NCI-H345 treated with DMSO at 0.1 percent for 48 hours (cell line): ENCODE measurements around the gene TOMM7.
"Not testable (repeated sequence)": the region's sequence is repeated elsewhere in the genome, so short reads cannot be mapped to it uniquely, and the experiment has no call there.

Experiments used
- DNase-seq: peaks from one replicate; lab custom pipeline; 2025; ENCODE audit not compliant: unreplicated experiment; lab: John Stamatoyannopoulos, UW

The TOMM7 gene

DNA sequence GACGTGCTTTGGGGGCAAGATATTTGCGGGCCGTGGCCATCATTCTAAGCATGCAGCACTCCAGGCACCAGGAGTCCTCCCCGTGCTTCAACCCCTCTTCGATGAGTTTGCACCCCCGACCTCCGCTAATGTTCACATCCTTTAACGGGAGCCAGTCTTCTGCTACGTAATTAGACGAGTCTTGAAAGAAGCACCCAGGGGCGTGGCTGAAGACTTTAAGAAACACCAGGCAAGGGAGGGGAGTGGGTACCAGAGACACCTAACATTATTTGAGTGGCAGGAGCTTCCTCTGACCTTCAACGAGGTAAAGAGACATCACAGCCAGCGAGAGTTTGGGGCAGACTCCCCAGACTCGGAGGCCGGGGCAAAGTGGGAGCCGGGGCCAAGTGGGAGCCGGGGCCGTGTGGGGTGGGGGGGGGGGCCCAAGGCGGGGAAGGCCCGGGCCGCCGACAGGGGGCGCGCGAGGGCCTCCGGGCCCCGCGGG lies 31.1 kb upstream of the TOMM7 start:
- no peak for DNase-seq

DNA sequence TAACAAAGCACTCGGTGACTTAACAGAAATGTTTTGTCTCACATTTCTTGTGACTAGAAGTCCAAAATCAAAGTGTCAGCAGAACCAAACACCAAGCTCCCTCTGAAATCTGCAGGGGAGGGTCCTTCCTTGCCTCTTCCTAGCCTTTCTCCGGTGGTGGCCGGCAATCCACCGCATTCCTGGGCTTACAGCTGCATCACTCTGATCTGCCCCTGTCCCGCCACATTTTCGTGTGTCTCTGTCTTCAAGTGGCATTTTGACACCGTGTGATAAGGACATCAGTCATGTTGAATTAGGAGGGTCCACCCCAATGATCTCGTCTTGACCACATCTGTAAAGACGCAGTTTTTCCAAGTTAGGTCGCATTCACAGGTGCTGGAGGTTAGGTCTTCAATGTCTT lies 30.5 kb upstream of the TOMM7 start:
- no peak for DNase-seq

DNA sequence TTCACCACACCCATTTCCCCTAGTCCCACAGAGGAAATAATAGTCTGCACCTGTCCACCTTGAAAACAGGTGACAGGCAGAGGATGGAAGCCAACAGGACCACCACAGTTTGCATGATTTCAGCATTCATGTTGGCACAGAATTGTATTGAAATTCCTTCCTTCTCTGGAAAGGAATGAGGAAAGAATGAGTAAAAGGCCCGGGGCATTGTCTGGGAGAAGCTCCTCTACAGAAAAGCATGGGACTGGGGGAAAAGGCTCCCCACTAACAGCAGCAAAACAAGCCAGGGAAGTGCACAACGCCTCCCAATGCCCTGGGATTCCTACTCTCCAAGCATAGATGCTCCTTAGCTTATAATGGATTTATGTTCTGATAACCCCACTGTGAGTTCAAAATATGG lies 28.5 kb upstream of the TOMM7 start:
- DNase-seq, result no peak

DNA sequence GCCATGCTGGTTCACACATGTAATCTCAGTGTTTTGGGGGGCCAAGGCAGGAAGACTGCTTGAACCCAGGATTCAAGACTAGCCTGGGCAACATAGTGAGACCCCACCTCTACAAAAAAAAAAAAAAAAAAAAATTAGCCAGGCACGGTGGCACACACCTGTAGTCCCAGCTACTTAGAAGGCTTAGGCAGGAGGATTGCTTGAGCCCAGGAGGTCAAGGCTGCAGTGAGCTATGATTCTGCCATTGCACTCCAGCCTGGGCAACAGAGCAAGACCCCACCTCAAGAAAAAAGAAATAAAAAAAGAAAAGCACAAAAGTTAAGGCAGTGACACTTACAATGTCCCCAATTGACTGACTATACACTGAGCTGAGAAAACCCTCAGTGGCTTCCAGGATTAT lies 27.7 kb upstream of the TOMM7 start:
- not testable (repeated sequence) for DNase-seq

DNA sequence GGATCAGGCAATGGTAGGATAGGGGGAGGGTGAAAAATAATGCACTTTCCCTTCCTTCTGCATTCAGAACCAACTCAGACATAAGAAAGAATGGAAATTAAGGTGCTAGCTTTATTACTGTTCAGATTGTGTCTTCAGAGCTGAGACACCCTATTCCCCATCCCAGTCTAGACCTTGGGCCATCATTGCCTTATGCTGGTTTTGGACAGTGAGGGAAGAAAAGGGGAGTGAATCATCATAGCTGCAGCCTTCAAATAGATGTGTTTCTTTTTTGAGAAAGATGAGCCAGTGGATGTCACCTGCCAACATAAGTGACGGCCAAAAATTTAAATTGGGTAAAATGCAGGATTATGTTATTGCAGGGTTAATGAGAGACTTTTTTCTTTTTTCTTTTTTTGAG lies 27.0 kb upstream of the TOMM7 start:
- no peak for DNase-seq

DNA sequence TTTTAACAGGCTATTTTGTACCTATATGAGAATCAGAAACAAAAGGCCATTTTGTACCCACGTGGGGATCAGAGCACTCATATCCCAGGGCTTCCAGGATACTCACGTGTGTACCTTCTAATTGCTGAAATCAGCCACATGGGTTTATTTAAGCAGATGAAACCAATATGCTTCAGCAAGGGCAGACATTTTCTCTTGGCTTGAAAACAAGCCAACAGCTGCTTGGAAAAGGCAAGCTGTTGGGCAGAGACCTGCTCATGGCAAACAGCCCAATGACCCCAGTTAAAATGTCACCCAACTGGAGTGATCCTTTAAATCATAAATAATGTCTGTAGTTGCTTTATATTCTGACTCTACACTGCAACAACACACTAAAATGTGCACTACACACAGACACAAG lies 26.5 kb upstream of the TOMM7 start:
- no peak for DNase-seq

DNA sequence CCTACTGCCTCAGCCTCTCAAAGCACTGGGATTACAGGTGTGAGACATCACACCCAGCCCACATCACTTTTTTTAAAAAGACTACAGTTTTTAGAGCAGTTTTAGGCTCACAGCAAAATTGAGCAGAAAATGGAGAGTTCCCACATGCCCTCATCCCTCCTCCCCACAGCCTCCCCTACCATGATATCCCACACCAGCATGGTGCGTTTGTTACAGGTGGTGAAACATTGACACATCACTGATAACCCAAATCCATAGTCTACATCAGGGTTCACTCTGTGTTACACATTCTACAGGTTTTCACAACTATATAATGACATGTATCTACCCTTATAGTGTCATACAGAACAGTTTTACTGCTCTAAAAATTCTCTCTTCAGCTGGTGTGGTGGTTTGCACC lies 24.3 kb upstream of the TOMM7 start:
- no peak for DNase-seq

DNA sequence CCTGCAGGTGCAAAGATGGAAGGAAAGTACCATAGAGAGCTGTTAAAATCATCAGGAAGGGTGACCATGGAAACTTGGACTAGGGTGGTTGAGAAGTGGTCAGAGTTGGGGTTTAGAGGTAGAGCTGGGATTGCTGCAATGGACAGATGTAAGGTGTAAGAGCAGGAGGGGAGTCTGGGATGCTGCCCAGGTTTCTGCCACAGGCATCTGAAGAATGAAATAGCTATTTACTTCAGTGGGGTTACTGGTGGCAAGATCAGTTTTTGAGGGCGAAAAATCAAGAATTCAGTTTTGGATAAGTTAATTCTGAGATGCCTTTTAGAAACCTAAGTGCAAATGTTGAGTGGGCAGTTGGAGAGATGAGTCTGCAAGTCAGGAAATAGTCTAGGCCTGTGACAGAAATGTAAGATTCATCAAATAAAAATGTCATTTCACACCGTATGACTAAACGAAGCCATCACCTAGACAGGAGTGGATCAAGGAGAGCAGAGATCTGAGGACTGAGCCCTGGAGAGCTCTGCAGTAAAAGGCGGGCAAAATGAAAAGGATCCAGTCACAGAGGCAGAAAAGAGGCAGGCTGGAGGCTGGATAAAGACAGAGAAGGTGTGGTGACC lies 22.7 kb upstream of the TOMM7 start:
- no peak for DNase-seq

DNA sequence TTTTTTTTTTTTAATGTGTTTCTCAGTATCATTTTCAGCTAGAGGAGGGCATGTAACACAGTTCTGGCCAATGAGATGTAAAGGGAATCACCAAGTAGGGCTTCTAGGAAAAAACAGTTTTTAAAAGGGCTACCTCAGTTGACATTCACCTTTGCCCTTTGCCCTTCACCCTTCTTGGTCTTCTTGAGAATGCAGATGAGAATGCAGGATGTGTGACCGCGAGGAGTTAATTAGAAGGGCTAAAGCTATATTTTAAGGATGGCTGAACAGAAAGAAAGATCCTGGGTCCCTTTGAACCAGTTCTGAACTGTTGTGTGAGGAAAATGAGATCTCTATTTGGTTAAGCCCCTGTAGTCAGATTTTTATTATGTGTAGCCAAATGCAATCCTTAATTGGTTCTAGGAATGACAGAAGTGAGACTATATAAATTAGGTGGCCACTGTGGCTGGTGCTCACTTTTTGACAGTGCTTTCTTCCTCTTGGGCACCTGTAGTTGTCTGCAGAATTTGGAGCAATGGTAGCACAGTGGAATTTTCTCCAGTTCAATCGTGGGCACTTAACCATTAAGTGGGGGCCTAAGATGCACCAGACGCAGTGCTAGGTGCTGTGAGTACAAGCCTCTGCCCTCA lies 21.1 kb upstream of the TOMM7 start:
- no peak for DNase-seq

DNA sequence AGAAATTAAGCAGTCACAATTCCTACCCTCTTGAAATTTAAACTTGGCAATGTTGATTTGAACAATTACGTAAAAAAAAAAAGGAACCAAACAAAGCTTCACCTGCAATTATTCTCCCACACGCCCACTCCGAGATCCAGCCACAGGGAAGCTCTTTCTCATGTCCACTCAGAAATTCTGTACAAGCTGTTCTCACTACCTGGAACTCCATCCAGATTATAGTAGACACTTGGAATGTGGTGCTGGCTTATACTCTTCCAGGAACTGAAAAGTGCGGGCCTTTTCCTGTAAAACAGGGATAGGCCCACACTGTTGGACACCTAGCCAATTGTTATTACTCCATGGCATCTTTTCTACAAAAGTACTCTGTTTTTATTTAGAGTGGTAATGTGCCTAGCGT lies 20.3 kb upstream of the TOMM7 start:
- no peak for DNase-seq

DNA sequence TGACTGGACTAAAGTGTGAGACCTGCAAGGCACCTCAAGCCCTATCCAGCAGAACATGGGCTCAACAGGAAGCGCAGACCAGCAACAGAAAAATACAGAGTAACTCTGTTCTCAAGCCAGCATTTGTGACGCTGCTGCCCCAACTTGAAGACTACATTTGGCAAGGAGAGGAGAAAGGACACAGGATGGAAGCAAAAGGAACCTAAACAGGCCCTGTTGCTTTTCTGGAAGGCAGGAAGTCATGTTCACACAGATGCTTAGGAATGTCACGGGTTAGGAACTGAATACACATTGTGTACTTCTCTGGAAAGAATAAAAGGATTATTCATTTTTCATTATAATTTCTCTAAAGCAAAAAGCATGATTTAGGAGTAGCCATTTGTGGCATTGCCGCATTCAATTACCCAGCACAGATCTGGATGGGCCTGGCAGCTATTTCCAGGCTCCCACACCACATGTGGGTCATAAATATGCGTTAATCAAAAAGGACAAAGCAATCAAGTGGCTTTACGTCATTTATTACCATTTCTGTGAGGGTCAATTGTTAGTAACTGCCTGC lies 19.8 kb upstream of the TOMM7 start:
- DNase-seq, result no peak

DNA sequence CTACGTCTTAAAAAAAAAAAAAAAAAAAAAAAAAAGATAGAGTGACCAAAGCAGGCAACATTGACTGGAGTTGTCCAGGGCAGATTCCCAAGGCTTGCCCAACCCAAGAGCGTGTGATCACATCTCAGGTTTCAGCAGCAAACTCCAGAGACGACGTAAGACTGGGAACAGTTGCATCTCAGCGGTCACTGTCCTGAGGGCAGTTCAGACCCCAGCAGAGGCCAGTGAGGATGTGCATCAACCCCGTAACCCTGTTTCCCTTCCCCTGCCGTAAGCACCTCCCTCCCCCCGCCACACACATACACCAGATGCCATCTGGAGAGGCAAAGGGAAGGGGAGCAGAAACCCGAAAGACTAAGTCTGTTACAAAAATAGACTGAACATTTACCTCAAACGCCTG lies 19.3 kb upstream of the TOMM7 start:
- DNase-seq, result no peak

DNA sequence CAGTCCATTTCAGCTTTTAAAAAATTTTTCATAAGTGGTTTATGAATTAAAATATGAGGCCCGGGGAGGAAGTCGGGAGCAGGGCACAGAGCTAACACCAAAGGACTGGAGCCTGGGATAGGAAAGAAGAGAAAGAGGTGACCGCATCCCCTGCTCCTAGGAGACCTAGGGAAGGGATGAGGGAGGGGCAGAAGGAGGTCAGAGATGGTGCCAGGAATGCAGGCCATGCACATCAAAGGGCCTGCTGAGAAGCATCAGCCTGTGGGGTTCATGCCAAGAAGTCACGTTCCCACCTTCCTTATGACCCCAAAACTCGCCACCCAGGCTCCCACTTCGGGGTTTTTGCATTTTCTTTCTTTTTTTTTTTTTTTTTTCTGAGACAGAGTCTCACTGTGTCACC lies 14.7 kb upstream of the TOMM7 start:
- DNase-seq, result no peak

DNA sequence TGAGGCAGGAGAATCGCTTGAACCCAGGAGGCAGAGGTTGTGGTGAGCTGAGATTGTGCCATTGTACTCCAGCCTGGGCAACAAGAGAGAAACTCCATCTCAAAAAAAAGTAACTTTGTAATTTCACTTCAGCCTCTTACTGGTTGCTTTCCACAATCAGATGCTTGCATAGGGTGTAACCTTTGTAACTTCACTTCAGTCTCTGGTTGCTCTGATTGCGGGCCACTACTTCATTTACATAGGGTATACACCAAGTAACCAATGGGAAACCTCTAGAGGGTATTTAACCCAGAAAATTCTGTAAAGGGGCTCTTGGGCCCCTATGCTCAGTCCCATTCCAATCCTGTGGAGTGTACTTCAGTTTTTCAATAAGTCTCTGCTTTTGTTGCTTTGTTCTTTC lies 13.9 kb upstream of the TOMM7 start:
- not testable (repeated sequence) for DNase-seq

DNA sequence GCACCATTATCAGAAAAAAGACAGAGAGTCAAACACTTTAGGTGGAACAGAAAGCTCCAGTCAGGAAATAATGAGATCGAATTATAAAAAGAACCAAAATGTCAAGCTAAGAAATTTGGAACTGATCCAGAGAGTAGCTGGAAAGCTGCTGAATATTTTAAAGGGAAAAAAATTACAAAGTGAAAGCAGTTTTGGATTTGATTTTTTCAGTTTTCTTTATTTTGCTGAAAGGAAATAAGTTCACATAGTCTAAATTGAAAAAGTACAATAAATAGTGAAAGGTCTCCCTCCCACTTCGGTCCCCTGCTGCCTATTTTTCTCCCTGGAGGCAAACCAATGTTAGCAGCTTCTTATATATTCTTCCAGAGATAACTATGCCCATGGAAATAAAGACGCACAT lies 11.3 kb upstream of the TOMM7 start:
- no peak for DNase-seq

DNA sequence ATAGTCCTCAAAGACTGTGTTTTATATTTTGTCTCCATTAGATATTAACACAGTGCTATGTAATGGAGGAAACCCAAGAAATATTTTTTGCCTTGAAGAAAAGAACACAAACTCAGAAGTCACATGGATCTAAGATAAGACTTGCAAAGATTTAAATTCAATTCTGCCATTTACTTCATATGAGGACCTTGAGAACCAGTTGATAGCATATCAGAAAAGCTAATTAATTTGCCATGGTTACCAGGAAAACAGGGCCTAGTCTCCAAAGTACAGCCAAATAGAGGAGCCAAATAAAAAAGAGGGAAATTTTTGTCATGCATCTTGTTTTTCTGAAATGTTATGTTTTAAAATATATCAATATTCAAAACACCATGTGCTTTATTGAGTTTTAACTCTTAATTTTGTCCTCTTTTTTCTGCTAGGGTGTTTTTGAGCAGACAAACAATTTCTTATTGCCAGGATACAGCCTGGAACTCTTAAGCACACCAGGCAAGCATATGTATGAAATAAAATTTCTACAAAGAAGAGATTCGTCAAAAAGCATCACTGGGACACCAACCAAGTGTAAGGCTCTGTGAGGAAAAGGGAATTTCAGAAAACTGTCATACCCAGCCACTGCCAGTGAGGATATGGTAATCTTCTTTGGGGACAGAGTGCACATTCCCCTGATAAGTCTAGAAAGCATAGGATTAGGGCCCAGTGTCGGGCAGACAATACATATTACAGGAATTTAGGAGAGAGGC lies 10.6 kb upstream of the TOMM7 start:
- DNase-seq, result no peak

DNA sequence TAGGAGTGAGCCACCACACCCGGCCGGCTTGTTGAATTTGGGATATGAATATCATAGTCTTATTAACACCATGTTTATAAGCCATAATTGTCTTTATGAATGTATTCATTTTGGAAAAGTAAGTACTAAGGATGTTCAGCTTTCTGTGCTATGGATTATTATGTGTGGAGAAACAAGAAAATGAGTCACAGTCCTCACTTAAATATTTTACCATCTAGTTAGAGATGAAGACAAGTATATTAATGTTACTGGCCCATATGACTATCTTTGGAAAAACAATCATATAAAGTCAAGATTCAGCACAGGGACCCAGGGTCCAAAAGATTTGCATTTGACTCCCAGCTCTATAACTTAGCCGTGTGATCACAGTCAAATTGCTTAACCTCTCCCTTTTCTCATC lies 9.8 kb upstream of the TOMM7 start:
- DNase-seq, result no peak

DNA sequence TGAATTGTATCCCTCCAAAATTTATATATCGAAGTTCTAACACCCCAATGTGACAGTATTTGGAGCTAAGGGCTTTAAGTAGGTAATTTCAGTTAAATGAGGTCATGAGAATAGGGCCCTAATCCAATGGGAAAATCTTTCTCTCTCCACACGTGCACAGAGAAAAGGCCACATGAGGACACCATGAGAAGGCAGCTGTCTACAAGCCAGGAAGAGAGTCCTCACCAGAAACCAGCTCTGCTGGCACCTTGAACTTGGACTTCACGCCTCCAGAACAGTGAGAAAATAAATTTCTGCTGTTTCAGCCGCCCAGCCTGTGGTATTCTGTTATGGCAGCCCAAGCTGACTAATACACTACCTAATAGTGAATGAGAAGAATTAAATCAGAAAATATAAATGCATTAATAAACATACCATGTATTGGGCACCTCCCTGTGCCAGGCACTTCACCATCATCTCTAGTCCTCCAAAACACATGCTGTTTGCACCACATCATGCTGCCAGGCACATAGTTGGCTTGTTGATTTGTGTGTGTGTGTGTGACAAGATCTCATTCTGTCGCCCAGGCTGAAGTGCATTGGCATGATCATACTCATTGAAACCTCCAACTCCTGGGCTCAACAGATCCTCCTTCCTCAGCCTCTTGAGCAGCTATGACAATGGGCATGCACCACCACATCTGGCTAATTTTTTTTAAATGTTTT lies 9.1 kb upstream of the TOMM7 start:
- DNase-seq, result no peak

DNA sequence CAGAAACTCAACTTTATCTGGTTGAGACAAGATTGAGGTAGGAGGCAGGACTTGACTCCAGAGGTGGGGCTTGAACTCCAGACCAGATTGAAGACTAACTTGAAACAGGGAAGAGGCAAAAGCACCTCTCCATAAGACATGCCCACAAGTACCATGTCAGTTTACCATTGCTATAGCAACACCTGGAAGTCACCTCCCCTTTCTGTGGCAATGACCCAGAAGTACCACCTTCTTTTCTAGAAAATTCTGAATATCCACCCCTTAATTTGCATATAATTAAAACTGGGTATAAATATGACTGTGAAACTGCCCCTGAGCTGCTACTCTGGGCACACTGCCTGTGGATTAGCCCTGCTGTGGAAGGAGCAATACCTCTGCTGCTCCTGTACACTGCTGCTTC lies 4.9 kb upstream of the TOMM7 start:
- no peak for DNase-seq

DNA sequence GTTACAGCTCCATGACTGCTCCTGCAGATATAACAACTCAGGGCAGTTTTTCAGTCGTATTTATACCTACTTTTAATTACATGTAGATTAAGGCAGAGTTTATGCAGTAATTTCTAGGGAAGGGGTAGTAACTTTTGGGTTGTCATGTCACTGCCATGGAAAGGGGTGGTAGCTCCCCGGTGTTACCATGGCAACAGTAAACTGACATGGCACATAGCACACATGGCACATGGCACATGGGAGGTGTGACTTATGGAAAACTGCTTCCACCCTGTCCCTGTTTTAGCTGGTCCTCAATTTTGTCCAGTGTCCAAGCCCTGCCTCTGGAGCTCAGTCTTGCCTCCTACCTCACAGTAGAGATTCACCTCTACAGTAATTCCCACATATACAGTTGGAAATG lies 3.9 kb upstream of the TOMM7 start:
- no peak for DNase-seq

DNA sequence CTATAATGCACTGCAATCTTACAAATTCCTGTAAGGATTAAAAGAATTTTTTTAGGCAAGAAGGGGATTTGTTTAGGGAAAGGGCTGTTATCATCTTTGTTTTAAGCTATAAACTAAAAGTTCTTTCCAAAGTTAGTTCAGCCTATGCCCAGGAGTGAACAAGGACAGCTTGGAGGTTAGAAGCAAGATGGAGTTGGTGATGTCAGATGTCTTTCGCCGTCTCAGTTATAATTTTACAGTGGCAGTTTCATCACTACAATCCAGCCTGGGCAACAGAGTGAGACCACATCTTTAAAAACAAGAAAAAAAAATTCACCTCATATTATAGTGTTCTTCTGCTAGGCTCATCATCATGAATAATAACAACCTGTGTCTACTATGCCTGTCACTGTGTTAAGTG lies 2.1 kb upstream of the TOMM7 start:
- no peak for DNase-seq

DNA sequence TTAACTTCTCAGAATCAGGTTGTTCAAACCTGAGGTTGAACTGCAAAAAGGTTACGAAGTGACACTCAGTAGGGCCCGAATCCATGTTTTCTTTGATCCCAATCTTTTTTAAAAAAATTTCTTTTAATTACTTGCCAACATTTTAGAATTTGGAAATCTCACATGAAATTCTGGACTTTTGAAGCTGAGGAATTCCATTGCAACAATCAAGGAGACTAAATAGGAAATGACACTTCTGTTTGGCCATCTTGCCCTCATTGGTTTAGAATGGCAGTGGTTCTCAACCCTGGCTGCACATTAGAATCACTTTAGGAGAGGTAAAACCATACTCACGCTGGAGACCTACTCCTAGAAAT lies 471 bp upstream of the TOMM7 start:
- no peak for DNase-seq
